AG04449 (cell line): ENCODE results near the gene MAT2B.

Source experiments
- CTCF ChIA-PET: fragments of 350-600 bp; formaldehyde crosslinking; extraction: SDS; loops from one replicate; lab custom pipeline; 2021; ENCODE audit warnings: antibody characterized with exemption; lab: Yijun Ruan, JAX
- POLR2A ChIA-PET: fragments of 400-600, 350-600 bp; formaldehyde crosslinking; extraction: SDS; loops from one replicate; lab custom pipeline; 2020; ENCODE audit warnings: antibody characterized with exemption, inconsistent platforms; lab: Yijun Ruan, JAX
- DNase-seq: peaks from one replicate; pipeline ENCODE4 v3.0.0-alpha.2; 2010; ENCODE audit warnings: low read depth, low spot score
- H3K4me3 ChIP-seq: 2 replicates; pipeline ENCODE4 v1.5.1; 2011; ENCODE audit warnings: low read depth, mild to moderate bottlenecking, control low read depth, low read length
- CTCF ChIP-seq: IDR thresholded peaks from one replicate; pipeline ENCODE4 v1.5.1; 2011; ENCODE audit warnings: mild to moderate bottlenecking, moderate library complexity, low read length, control low read depth, inconsistent platforms; ENCODE audit not compliant: insufficient read depth; ENCODE audit errors: missing control alignments

The MAT2B gene

GRCh38 chr5:163475411-163475810, 30.0 kb upstream of the MAT2B start:
- H3K4me3 ChIP-seq: no peak overlapping the region
- no peak for DNase-seq
- TF ChIP-seq CTCF: no peak
- POLR2A ChIA-PET: no interaction called here
- CTCF ChIA-PET: interaction anchor here (0.7 to 4.3 kb wide), 6 partner anchors 15 to 1029 kb away, joined by 3 to 40 read pairs (median 6); partner anchors contain the start of genes HMMR, MAT2B and NUDCD2

GRCh38 chr5:163478126-163478981, 27.1 kb upstream of the MAT2B start:
- CTCF ChIA-PET: interaction anchor here (1.1 to 1.2 kb wide), 2 partner anchors 11 to 25 kb away, joined by 3 to 4 read pairs; no protein-coding TSS in a partner anchor
- no peak overlapping the region for H3K4me3 ChIP-seq
- DNase-seq: no peak
- TF ChIP-seq CTCF: no peak
- POLR2A ChIA-PET: no interaction called here

GRCh38 chr5:163478982-163479271, 26.5 kb upstream of the MAT2B start:
- no peak for DNase-seq
- H3K4me3 ChIP-seq: no peak overlapping the region
- ChIA-PET CTCF (interaction anchor here (1.1 kb wide), 1 partner anchor 10 kb away, joined by 3 read pairs; no protein-coding TSS in a partner anchor), POLR2A (no interaction called here)
- TF ChIP-seq CTCF: no peak

- no peak for DNase-seq
- TF ChIP-seq CTCF: peak; percentile 29
- H3K4me3 ChIP-seq: no peak overlapping the region
- CTCF ChIA-PET: interaction anchor here (0.8 to 1.5 kb wide), 5 partner anchors 11 to 29 kb away, joined by 3 to 8 read pairs (median 3); partner anchors contain the start of genes HMMR, MAT2B and NUDCD2
- POLR2A ChIA-PET: no interaction called here
These were observed 16.2 kb upstream of the MAT2B start for GRCh38 chr5:163489055-163489744.

- ChIA-PET POLR2A (no interaction called here), CTCF (interaction anchor here (1.0 to 1.5 kb wide), 3 partner anchors 14 to 19 kb away, joined by 3 to 8 read pairs (median 3); partner anchors contain the start of gene MAT2B)
- no peak for TF ChIP-seq CTCF
- DNase-seq: no peak
- no peak overlapping the region for H3K4me3 ChIP-seq
These were observed 15.7 kb upstream of the MAT2B start for GRCh38 chr5:163489745-163490075.

- no peak for DNase-seq
- CTCF ChIA-PET: no interaction called here
- TF ChIP-seq CTCF: no peak
- no peak overlapping the region for H3K4me3 ChIP-seq
- POLR2A ChIA-PET: no interaction called here
These were observed 9.1 kb upstream of the MAT2B start for GRCh38 chr5:163496286-163496685.
